ENCODE data around the gene L2HGDH. TPM values are rescaled to one million over a fixed set of nuclear protein-coding genes. Genes with fewer than 3 reads are reported as not detected.

Gene L2HGDH
- total and polyA plus RNA-seq, 2 of the 4 experiments (the other 2 are of a cell fraction) = 3.1 to 3.8 TPM

- Histone ChIP-seq H3K4me2 (ENCODE audit: low read depth, low read length) (peak overlapping the region; percentile 61), H3K23ac (ENCODE audit: low read depth, low read length) (peak overlapping the region; percentile 91), H3K9me1 (ENCODE audit: insufficient read depth, low read length) (peaks cover 10% of the 10 kb centered on the region), H4K20me1 (ENCODE audit: insufficient read depth, low read length) (no peaks in the 10 kb centered on the region), H3K36me3 (ENCODE audit: control insufficient read depth, insufficient read depth, low read length) (no peaks in the 10 kb centered on the region), H2BK5ac (ENCODE audit: low read depth, low read length, poor library complexity, severe bottlenecking) (peak overlapping the region; percentile 71), H3K9me3 (ENCODE audit: control insufficient read depth, insufficient read depth, low read length) (no peaks in the 10 kb centered on the region), H4K91ac (ENCODE audit: insufficient read depth, low read depth, low read length) (peak overlapping the region; percentile 80), H3K27me3 (ENCODE audit: control insufficient read depth, insufficient read depth, low read length) (no peaks in the 10 kb centered on the region), H3K14ac (replicated peaks; ENCODE audit: low read depth, low read length) (peak overlapping the region; percentile 86), H3K56ac (ENCODE audit: extremely low read depth, insufficient read depth, low read length) (peak overlapping the region; percentile 54; the same call in 1 of the 2 replicates), H3K79me1 (ENCODE audit: low read depth in 1 of 2, low read length in 2 of 2) (peaks cover 0 to 12% of the 10 kb centered on the region in 2 experiments; a peak in 2 of 4 replicates), H2BK15ac (ENCODE audit: low read depth, low read length) (peak overlapping the region; percentile 94; the same call in 2 of the 3 replicates), H3K4me1 (ENCODE audit: control insufficient read depth, insufficient read depth, low read length) (peaks cover 14% of the 10 kb centered on the region), H4K5ac (ENCODE audit: low read depth, low read length) (peak overlapping the region; percentile 82), H2AK5ac (ENCODE audit: low read depth, low read length) (peak overlapping the region; percentile 80; the same call in 1 of the 2 replicates), H2BK120ac (ENCODE audit: low read depth, low read length) (peak overlapping the region; percentile 87), H2AFZ (replicated peaks; ENCODE audit: low read length, poor library complexity) (peak overlapping the region; percentile 84), H3K27ac (ENCODE audit: insufficient read depth, low read length) (peak overlapping the region; percentile 82), H2AK9ac (replicated peaks; ENCODE audit: low read depth, low read length, poor library complexity) (peak overlapping the region; percentile 68), H4K8ac (ENCODE audit: low read depth in 2 of 2, low read length in 2 of 2) (peak overlapping the region; percentile 79 to 85; a peak in 3 of 4 replicates), H2BK20ac (ENCODE audit: low read depth, low read length) (peak overlapping the region; percentile 93), H3K9ac (ENCODE audit: low read depth, low read length) (peak overlapping the region; percentile 55), H3K18ac (ENCODE audit: low read depth, low read length) (peak overlapping the region; percentile 83), H3K4ac (ENCODE audit: low read depth, low read length) (peak overlapping the region; percentile 97), H3K4me3 (ENCODE audit: insufficient read depth, low read depth, low read length) (no peak overlapping the region)
- intact Hi-C loops (cut with micrococcal nuclease) = no loop called here
- in situ Hi-C loops (cut with MboI; ENCODE audit: low sequenced_read_pairs) = no loop called here
- BruUV-seq (replicated peaks) = no TSS peak
- dilution Hi-C loops (cut with HindIII; ENCODE audit: low sequenced_read_pairs, unreplicated experiment) = no loop called here
- ATAC-seq (ENCODE audit: low read depth) (peak; percentile 58), DNase-seq (peak; percentile 65)
- WGBS, 2 experiments (ENCODE audit: extremely low coverage in 2 of 2, insufficient read length in 1 of 2) = 13% methylated on average over 4 of the region's 7 CpGs; no CpG with 5 or more reads in 1 of the 2 experiments
- ChIA-PET CTCF (interaction anchor here (0.7 to 2.1 kb wide), 3 partner anchors 15 to 430 kb away, joined by 3 to 8 read pairs (median 7); no protein-coding TSS in a partner anchor), POLR2A (ENCODE audit: unreplicated experiment) (interaction anchor here (0.5 to 1.2 kb wide), 2 partner anchors 9 to 17 kb away, joined by 5 to 9 read pairs; no protein-coding TSS in a partner anchor)
- no peak for TF ChIP-seq RAD21 (IDR thresholded peaks at IDR 0.05; ENCODE audit: low read length)
- peak; percentile 56 for TF ChIP-seq MAFK (IDR thresholded peaks at IDR 0.05; ENCODE audit: low read depth, low read length)
- no peak for TF ChIP-seq FOS (IDR thresholded peaks at IDR 0.05; ENCODE audit: low read depth, low read length)
- no peak for TF ChIP-seq BHLHE40 (IDR thresholded peaks at IDR 0.05; ENCODE audit: low read depth, low read length)
These were observed 24.2 kb upstream of the L2HGDH start for GRCh38 chr14:50335989-50336824.

Data from IMR-90 (cell line).